Measurements from ENCODE around the gene ADRA2A.

ADRA2A gene

DNA sequence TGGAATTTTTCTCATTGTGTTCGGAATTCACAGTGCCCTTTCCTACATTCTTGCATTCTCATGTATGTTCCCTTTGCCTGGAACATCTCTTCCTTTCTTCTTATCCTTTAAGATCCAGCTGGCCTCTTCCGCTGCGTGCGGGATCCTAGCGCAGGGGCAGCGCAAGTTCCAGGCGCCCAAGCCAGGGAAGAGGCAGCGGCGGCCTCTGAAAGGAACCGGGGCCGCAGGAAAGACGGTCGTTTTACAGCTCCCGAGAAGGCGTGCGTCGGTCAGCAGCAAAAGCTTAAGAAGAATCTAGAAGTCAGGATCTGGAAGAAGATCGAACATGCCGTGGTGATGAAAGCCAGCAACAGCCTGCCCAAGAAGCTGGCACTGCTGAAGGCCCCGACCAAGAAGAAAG lies 28.0 kb downstream of the ADRA2A start:
- TF ChIP-seq CTCF (conservative IDR thresholded peaks at IDR 0.05) (no peak), ZFX (IDR thresholded peaks at IDR 0.05) (no peak)
- H3K27ac ChIP-seq = no peak overlapping the region

- TF ChIP-seq CTCF (conservative IDR thresholded peaks at IDR 0.05) (no peak), ZFX (IDR thresholded peaks at IDR 0.05) (no peak)
- H3K27ac ChIP-seq = no peak overlapping the region
These were observed 29.3 kb downstream of the ADRA2A start for GRCh38 chr10:111106081-111106480.

DNA sequence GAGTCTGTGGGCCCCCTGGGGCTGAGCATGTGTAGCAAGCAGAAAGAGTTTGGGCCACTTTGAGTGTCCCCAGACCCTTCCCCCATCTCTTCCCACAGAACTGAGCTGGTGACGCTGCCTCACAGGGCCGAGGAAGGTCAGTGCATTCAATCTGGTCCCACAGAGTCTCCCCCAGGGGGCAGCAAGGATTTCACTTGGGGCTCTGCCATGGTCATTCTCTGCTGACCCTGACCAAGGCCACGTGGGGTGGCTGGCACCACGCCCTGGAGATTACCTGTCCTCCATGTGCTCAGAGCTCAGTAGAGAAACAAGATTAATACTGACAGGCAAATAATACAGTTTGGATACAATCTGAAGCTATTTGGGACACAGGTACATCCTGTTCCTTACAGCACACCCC lies 30.2 kb downstream of the ADRA2A start:
- no peak overlapping the region for H3K27ac ChIP-seq
- TF ChIP-seq CTCF (conservative IDR thresholded peaks at IDR 0.05) (no peak), ZFX (IDR thresholded peaks at IDR 0.05) (no peak)

GRCh38 chr10:111107846-111108245 lies 31.0 kb downstream of the ADRA2A start:
- TF ChIP-seq CTCF (conservative IDR thresholded peaks at IDR 0.05) = no peak
- TF ChIP-seq ZFX (IDR thresholded peaks at IDR 0.05) = no peak
- H3K27ac ChIP-seq = no peak overlapping the region

GRCh38 chr10:111108441-111108840 lies 31.6 kb downstream of the ADRA2A start:
- TF ChIP-seq CTCF (conservative IDR thresholded peaks at IDR 0.05) = no peak
- TF ChIP-seq ZFX (IDR thresholded peaks at IDR 0.05) = no peak
- H3K27ac ChIP-seq = no peak overlapping the region

DNA sequence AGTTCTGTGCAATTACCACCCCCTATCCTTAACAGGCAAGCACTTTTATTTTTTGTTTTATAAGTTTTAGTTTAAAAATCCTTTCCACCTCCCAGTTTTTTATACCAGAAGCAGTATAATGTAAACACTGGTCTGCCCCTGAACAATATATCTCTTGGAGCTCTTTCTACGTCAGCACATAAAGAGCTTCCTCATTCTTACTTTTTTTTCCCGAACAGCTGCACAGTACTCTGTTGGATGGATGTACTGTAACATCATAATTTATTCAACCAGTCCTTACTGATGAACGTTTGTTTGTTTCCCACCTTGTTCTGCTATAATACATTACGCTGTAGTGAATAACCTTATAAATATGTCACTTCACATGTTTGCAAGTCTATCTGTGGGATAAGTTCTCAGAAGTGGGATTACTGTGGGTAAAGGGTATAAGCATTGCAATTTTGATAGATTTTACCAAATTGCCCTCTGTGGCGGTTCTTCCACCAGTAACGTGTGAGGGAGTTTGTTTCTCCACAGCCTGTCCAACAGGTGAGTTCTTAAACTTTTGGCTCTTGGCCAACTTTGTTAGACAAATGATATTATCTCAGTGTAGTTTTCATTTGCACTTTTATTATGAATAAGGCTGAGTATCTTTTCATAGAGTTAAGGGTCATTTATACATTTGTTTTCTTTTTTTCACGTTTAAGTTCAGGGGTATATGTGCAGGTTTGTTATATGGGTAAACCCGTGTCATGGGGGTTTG lies 32.8 kb downstream of the ADRA2A start:
- no peak overlapping the region for H3K27ac ChIP-seq
- TF ChIP-seq ZFX (IDR thresholded peaks at IDR 0.05) (no peak), CTCF (conservative IDR thresholded peaks at IDR 0.05) (no peak)

DNA sequence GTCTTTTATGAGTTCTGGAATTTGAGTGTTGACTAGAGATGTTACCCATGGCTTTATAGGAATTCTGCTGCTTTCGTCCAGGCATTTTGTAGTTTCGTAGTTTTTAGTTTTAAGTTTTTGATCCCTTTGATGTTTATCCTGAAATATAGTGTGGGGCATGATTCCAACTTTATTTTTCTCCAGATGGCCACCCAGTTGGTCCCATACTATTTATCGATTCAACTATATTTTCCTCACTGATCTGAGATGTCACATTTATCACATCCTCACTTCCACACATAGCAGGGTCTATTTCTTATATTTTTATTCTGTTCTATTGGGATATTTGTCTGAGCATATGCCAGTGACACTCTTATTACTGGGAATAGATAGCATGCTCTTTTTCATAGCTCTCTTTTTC lies 33.9 kb downstream of the ADRA2A start:
- no peak for TF ChIP-seq ZFX (IDR thresholded peaks at IDR 0.05)
- no peak for TF ChIP-seq CTCF (conservative IDR thresholded peaks at IDR 0.05)
- no peak overlapping the region for H3K27ac ChIP-seq

Measured in C4-2B (cell line).